Hematopoietic multipotent progenitor cell treated with erythropoietin and hydrocortisone succinate and interleukin-3 and kit ligand, for 8 days (in vitro differentiated cells): Measurements from ENCODE around the gene SCN2B.

Experiments used
- DNase-seq: peaks from one replicate; pipeline ENCODE4 v3.0.0-alpha.2; 2015

The SCN2B gene

GRCh38 chr11:118175993-118176777, at the start of gene SCN2B:
Gene SCN2B, minus strand, starts transcription at chr11:118176639. Its CDS starts 208 bp downstream, at chr11:118176431.
- DNase-seq, result no peak

GRCh38 chr11:118224511-118225188, 48.2 kb upstream of the SCN2B start, which contains the start of gene JAML:
Gene JAML, minus strand, starts transcription at chr11:118225011. Its CDS starts 10,145 bp downstream, at chr11:118214866.
- no peak for DNase-seq

- DNase-seq, result no peak
Observed at GRCh38 chr11:118223992-118224391, 47.6 kb upstream of the SCN2B start.

GRCh38 chr11:118223570-118223969, 47.1 kb upstream of the SCN2B start:
- no peak for DNase-seq

GRCh38 chr11:118222437-118222836, 46.0 kb upstream of the SCN2B start:
- DNase-seq, result no peak

GRCh38 chr11:118221419-118221818, 45.0 kb upstream of the SCN2B start:
- no peak for DNase-seq

- no peak for DNase-seq
Observed at GRCh38 chr11:118219732-118220131, 43.3 kb upstream of the SCN2B start.

- no peak for DNase-seq
Observed at GRCh38 chr11:118219244-118219643, 42.8 kb upstream of the SCN2B start.

GRCh38 chr11:118217575-118217974, 41.1 kb upstream of the SCN2B start:
- DNase-seq, result no peak

- DNase-seq, result no peak
Observed at GRCh38 chr11:118216621-118217481, 40.4 kb upstream of the SCN2B start.

GRCh38 chr11:118215765-118216164, 39.3 kb upstream of the SCN2B start:
- no peak for DNase-seq

- no peak for DNase-seq
Observed at GRCh38 chr11:118215262-118215661, 38.8 kb upstream of the SCN2B start.

GRCh38 chr11:118214210-118214914, 37.9 kb upstream of the SCN2B start:
- DNase-seq, result no peak

- DNase-seq, result no peak
Observed at GRCh38 chr11:118213781-118214180, 37.3 kb upstream of the SCN2B start.

GRCh38 chr11:118213201-118213600, 36.8 kb upstream of the SCN2B start:
- DNase-seq, result no peak

GRCh38 chr11:118212781-118213191, 36.3 kb upstream of the SCN2B start:
- no peak for DNase-seq

- no peak for DNase-seq
Observed at GRCh38 chr11:118212131-118212725, 35.8 kb upstream of the SCN2B start.

GRCh38 chr11:118211006-118211405, 34.6 kb upstream of the SCN2B start:
- no peak for DNase-seq

- DNase-seq, result no peak
Observed at GRCh38 chr11:118210323-118210722, 33.9 kb upstream of the SCN2B start.

- DNase-seq, result no peak
Observed at GRCh38 chr11:118209033-118209432, 32.6 kb upstream of the SCN2B start.

GRCh38 chr11:118207079-118207478, 30.6 kb upstream of the SCN2B start:
- DNase-seq, result no peak

- DNase-seq, result no peak
Observed at GRCh38 chr11:118206391-118207031, 30.1 kb upstream of the SCN2B start.
